HG03196 (cell line): ENCODE measurements around the gene COBLL1.
"Not testable (repeated sequence)": the region's sequence is repeated elsewhere in the genome, so short reads cannot be mapped to it uniquely, and the experiment has no call there.

Experiments
- ATAC-seq: cut with Tn5 transposase; IDR thresholded peaks from one replicate; pipeline ENCODE4 v1.9.1; 2021; ENCODE audit not compliant: unreplicated experiment

Gene COBLL1, protein sequence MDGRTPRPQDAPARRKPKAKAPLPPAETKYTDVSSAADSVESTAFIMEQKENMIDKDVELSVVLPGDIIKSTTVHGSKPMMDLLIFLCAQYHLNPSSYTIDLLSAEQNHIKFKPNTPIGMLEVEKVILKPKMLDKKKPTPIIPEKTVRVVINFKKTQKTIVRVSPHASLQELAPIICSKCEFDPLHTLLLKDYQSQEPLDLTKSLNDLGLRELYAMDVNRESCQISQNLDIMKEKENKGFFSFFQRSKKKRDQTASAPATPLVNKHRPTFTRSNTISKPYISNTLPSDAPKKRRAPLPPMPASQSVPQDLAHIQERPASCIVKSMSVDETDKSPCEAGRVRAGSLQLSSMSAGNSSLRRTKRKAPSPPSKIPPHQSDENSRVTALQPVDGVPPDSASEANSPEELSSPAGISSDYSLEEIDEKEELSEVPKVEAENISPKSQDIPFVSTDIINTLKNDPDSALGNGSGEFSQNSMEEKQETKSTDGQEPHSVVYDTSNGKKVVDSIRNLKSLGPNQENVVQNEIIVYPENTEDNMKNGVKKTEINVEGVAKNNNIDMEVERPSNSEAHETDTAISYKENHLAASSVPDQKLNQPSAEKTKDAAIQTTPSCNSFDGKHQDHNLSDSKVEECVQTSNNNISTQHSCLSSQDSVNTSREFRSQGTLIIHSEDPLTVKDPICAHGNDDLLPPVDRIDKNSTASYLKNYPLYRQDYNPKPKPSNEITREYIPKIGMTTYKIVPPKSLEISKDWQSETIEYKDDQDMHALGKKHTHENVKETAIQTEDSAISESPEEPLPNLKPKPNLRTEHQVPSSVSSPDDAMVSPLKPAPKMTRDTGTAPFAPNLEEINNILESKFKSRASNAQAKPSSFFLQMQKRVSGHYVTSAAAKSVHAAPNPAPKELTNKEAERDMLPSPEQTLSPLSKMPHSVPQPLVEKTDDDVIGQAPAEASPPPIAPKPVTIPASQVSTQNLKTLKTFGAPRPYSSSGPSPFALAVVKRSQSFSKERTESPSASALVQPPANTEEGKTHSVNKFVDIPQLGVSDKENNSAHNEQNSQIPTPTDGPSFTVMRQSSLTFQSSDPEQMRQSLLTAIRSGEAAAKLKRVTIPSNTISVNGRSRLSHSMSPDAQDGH

DNA sequence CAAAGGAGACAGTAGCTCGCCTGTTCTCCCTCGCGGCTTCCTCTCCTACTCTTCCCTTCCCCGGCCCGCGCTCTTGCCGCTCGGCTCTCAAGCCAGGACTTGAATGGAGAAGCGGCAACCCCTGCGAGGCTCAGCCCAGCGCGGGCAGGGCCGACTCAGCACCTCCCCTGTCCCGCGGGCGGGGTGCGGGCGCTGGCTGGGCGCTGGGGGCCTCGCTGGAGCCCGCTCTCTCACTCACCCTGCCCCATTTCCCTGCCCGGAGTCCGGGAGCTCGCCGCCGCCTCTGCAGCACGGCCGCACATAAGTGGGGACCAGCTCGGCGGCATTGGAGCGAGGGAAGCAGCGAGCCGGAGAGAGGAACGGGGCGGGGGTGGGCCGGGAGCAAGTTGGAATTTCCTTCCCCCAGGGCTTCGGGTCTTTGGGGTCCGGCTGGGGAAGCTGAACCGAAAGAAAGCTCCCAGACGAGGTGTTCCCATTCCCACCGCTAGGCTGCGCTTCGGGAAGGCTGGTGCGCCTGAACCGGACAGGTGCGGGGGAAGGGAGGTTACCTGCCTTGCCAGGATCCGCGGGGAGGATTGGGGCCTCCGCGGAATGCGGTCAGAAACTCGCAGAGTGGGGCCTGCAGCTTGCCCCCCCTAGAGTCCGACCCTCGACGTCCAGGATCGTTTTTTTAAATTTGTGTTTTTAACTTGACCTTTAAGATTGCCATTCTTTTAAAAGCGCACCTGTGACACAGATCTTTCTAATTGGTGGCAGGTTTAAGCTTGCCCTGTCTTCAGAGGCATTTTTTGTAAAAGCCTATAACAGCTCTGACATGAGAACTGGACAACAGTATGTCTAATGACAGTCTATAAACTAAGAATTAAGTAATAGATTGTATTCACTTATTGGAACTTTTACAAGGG is at the start of gene COBLL1:
Gene COBLL1 (minus strand): TSS at position 105 of the 905 bp plus-strand sequence. CDS start 627 bp downstream, outside the sequence.
- ATAC-seq, result peak; percentile 82

DNA sequence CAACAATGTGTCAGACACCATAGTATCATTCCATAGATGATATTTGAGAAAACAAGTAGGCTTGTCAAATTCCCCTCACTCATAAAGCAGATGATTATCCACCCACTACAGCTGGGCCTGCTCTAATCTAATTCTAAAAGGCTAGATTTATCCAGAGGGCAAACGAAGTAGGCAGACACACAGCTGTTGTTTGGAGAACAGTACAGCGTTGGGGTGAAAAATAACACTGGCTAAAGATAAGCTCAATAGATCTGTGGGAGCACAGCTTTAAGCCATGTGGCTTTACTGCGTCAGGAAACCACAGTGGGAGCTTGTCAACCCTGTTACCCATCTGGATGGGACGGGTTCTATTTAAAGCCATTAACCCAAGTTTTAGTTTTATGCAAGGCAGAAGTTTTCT is 48.9 kb upstream of the COBLL1 start:
- ATAC-seq, result no peak

DNA sequence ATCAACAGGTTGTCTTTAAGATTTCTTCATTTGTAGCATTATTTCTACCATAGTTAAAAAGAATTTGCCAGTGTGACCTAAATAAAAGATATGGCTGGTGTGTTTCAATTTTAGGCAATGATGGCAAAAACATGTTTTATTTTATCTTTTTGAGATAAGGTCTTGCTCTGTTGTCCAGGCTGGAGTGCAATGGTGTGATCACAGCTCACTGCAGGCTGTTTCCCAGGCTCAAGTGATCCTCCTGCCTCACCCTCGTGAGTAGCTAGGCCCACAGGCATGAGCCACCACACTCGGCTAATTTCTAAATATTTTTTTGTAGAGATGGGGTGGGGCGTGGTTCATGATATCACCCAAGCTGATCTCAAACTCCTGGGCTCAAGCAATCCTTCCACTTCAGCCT is 47.0 kb upstream of the COBLL1 start:
- no peak for ATAC-seq

GRCh38 chr2:164887434-164888144 is 46.0 kb upstream of the COBLL1 start:
- no peak for ATAC-seq

- no peak for ATAC-seq
Observed at GRCh38 chr2:164882276-164882675, 40.7 kb upstream of the COBLL1 start.

DNA sequence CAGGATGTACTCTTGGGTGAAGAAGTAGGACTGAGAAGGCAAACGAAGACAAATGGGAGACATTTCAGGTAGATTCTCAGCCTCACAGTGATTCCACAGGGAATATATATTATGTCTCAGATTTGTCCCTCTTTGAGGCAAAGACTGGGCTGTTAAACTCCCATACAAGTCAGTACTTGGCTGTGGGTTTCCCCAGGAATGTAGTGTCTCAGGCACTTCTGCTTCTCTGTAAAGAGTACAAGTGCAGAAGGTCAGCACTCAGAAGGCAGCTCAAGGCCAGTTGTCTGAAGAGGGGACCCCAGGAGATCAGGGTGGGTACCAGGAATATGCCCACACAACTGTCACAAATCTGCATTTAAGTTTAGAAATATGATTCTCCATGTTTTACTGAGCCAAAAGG is 39.9 kb upstream of the COBLL1 start:
- no peak for ATAC-seq

DNA sequence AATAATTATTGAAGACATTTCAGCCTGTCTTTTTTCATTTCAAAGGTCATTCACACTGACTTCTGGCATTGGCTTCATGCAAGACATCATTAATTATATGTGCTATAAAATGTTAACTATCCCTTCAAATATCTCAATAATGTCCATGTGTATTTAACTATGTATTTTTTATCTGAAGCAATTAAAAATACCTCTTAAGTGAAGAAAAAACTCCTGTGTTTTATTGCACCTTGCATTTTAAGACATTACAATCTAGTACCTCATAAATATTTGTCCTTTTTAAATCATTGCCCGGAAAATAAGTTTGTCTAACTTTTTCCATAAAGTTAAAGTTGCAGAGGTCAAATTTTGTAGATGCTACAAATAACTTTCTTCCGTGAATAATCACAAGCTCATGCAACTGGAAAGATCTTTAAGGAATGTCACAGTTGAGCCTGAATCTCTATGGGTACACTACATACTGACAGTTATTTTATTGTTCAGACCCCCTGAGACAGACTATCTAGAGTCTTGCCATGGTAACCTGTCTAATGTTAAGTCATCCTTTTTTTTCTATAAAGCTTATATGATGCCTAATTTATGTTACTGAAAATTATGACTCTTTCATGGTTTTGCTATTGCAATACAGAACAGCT is 38.4 kb upstream of the COBLL1 start:
- no peak for ATAC-seq

DNA sequence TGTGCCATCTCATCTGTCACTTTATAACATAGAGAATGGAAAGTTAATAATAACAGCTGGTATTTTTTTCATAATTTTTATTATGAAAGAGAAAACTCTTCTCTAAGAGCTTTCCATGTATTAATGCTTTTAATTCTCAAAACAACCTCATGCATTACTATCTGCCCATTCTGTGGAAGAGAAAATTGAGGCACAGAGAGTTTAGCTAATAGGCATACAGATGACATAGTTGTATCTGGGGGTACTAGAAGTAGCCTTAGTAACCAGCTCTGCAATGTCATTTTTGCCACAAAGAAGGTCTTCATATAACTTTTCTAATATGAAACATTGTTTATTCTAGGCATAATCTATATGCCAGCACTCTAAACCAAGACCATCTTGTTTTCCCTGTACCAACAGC is 36.3 kb upstream of the COBLL1 start:
- ATAC-seq, result no peak

DNA sequence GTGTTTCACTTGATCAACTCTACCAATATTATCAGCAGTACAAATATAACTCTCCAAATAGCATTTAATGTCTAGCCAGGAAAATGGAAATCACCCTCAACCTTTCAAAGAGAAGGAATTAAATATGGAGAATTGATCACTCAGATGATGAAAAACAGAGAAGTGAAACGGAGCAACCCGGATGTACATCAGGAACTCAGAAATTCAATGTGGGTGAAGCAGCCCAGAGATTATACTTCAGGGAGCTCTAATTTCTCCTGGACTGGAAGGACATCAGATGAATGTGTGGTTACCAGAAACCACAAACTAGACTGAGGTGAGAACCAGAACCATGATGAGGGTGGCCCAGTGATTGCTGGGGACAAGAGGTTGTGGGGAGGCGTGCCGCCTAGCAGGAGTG is 35.5 kb upstream of the COBLL1 start:
- ATAC-seq, result no peak

- no peak for ATAC-seq
Observed at GRCh38 chr2:164875334-164876205, 33.9 kb upstream of the COBLL1 start.

GRCh38 chr2:164873210-164873908 is 31.7 kb upstream of the COBLL1 start:
- ATAC-seq, result no peak

DNA sequence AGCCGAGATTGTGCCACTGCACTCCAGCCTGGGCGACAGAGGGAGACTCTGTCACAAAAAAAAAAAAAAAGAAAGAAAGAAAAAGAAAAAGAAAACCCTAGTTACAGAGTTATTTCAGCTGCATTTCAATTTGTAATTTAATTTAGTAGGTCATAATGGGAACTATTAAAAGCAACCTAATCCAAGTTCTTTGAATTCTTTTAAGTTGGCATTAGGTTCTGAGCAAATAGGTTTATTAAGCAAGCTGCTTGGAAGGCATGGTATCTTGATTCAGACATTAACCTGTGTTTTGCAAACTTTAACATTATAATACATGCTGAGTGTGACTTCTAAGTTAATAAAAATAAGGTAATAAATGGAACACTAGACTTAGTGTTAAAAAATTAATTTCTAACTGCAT is 29.8 kb upstream of the COBLL1 start:
- no peak for ATAC-seq

- no peak for ATAC-seq
Observed at GRCh38 chr2:164869420-164869772, 27.8 kb upstream of the COBLL1 start.

GRCh38 chr2:164868563-164869419 is 27.2 kb upstream of the COBLL1 start:
- ATAC-seq, result no peak

GRCh38 chr2:164867779-164868397 is 26.3 kb upstream of the COBLL1 start:
- ATAC-seq, result no peak

GRCh38 chr2:164866381-164866780 is 24.8 kb upstream of the COBLL1 start:
- not testable (repeated sequence) for ATAC-seq

GRCh38 chr2:164860694-164861042 is 19.0 kb upstream of the COBLL1 start:
- no peak for ATAC-seq
